ENCODE data around the gene GLI1. TPM values are rescaled to one million over a fixed set of nuclear protein-coding genes. Genes with fewer than 3 reads are reported as not detected.

GLI1 gene
- total and polyA plus RNA-seq, 4 donors: 0.74 to 5.7 (median 2.1) TPM

- no peak within 1 kb of the TSS for H3K27ac ChIP-seq (ENCODE audit: low read depth in 1 of 2, low read length in 1 of 2)
- H3K36me3 ChIP-seq (ENCODE audit: control insufficient read depth in 4 of 4, insufficient read depth in 4 of 4, low read length in 4 of 4): no peaks in the 10 kb centered on the region
- H3K9ac ChIP-seq (ENCODE audit: insufficient read depth in 1 of 2, low read length in 2 of 2): no peak within 1 kb of the TSS
- no peak within 1 kb of the TSS for H3K4me3 ChIP-seq
- ATAC-seq (ENCODE audit: insufficient read depth, low FRiP score) (no peak), DNase-seq (peak in 1 of 3 donors; percentile 38)
- no peak for TF ChIP-seq CTCF (IDR thresholded peaks at IDR 0.05; ENCODE audit: control extremely low read depth, extremely low read depth)
- WGBS, 2 donors: 59 to 61% methylated on average over 10 of the region's 10 CpGs
- H3K9me3 ChIP-seq (ENCODE audit: control insufficient read depth in 4 of 4, insufficient read depth in 3 of 4, low read length in 3 of 4): no peaks in the 10 kb centered on the region
- H3K4me1 ChIP-seq (ENCODE audit: control insufficient read depth in 5 of 5, insufficient read depth in 5 of 5, low read length in 5 of 5): peaks cover 0 to 7% (median 0%) of the 10 kb centered on the region in 5 donors
- no peaks in the 10 kb centered on the region for H3K27me3 ChIP-seq (ENCODE audit: control insufficient read depth in 3 of 3, insufficient read depth in 3 of 3, low read length in 2 of 3)
Measured at GRCh38 chr12:57454566-57455373, 4.8 kb upstream of the GLI1 start, which contains the start of gene INHBE. Gene INHBE (plus strand): TSS chr12:57455307. CDS start chr12:57455537, 230 bp downstream.

GRCh38 chr12:57455374-57456144 lies 4.0 kb upstream of the GLI1 start:
- Histone ChIP-seq H3K4me3 (no peak overlapping the region), H3K27me3 (ENCODE audit: control insufficient read depth in 3 of 3, insufficient read depth in 3 of 3, low read length in 2 of 3) (peaks cover 0 to 4% (median 0%) of the 10 kb centered on the region in 3 donors), H3K36me3 (ENCODE audit: control insufficient read depth in 4 of 4, insufficient read depth in 4 of 4, low read length in 4 of 4) (no peaks in the 10 kb centered on the region), H3K4me1 (ENCODE audit: control insufficient read depth in 5 of 5, insufficient read depth in 5 of 5, low read length in 5 of 5) (peaks cover 0 to 7% (median 0%) of the 10 kb centered on the region in 5 donors), H3K9ac (ENCODE audit: insufficient read depth in 1 of 2, low read length in 2 of 2) (no peak overlapping the region), H3K9me3 (ENCODE audit: control insufficient read depth in 4 of 4, insufficient read depth in 3 of 4, low read length in 3 of 4) (no peaks in the 10 kb centered on the region), H3K27ac (ENCODE audit: low read depth in 1 of 2, low read length in 1 of 2) (no peak overlapping the region)
- no peak for ATAC-seq (ENCODE audit: insufficient read depth, low FRiP score)
- TF ChIP-seq CTCF (IDR thresholded peaks at IDR 0.05; ENCODE audit: control extremely low read depth, extremely low read depth): no peak
- DNase-seq: no peak
- WGBS, 2 donors: 58 to 66% methylated on average over 10 of the region's 10 CpGs

GRCh38 chr12:57456145-57456700 lies 3.4 kb upstream of the GLI1 start:
- no peaks in the 10 kb centered on the region for H3K9me3 ChIP-seq (ENCODE audit: control insufficient read depth in 4 of 4, insufficient read depth in 3 of 4, low read length in 3 of 4)
- no peak overlapping the region for H3K4me3 ChIP-seq
- no peaks in the 10 kb centered on the region for H3K36me3 ChIP-seq (ENCODE audit: control insufficient read depth in 4 of 4, insufficient read depth in 4 of 4, low read length in 4 of 4)
- peak; percentile 1 for TF ChIP-seq CTCF (IDR thresholded peaks at IDR 0.05; ENCODE audit: control extremely low read depth, extremely low read depth)
- peaks cover 0 to 10% (median 0%) of the 10 kb centered on the region in 3 donors for H3K27me3 ChIP-seq (ENCODE audit: control insufficient read depth in 3 of 3, insufficient read depth in 3 of 3, low read length in 2 of 3)
- DNase-seq (peak in 2 of 3 donors; percentile 40 to 47), ATAC-seq (ENCODE audit: insufficient read depth, low FRiP score) (no peak)
- H3K9ac ChIP-seq (ENCODE audit: insufficient read depth in 1 of 2, low read length in 2 of 2): no peak overlapping the region
- peaks cover 0 to 7% (median 4%) of the 10 kb centered on the region in 5 donors for H3K4me1 ChIP-seq (ENCODE audit: control insufficient read depth in 5 of 5, insufficient read depth in 5 of 5, low read length in 5 of 5)
- no peak overlapping the region for H3K27ac ChIP-seq (ENCODE audit: low read depth in 1 of 2, low read length in 1 of 2)
- 23 to 36% methylated on average over 12 to 15 of the region's 15 CpGs for WGBS, 2 donors
